Measurements from ENCODE around the gene CDKN2D.

GRCh38 chr19:10517361-10517759, 51.4 kb downstream of the CDKN2D start, which contains the start of gene S1PR5:
- no peak for TF ChIP-seq CTCF (IDR thresholded peaks at IDR 0.05; ENCODE audit: insufficient read depth, low read length, poor library complexity, severe bottlenecking)
- no peak for TF ChIP-seq EZH2phosphoT487 (conservative IDR thresholded peaks at IDR 0.05; ENCODE audit: low read length)
